ENCODE results near the gene SELENOK. TPM values are rescaled to one million over a fixed set of nuclear protein-coding genes. Genes with fewer than 3 reads are reported as not detected.
"Not testable (repeated sequence)": the region's sequence is repeated elsewhere in the genome, so short reads cannot be mapped to it uniquely, and the experiment has no call there.

Gene SELENOK
- total and polyA plus RNA-seq, 2 of the 13 experiments (the other 11 are each of a cell fraction or from before 2014, with no cell fraction given): 67.0 to 81.0 TPM

DNA sequence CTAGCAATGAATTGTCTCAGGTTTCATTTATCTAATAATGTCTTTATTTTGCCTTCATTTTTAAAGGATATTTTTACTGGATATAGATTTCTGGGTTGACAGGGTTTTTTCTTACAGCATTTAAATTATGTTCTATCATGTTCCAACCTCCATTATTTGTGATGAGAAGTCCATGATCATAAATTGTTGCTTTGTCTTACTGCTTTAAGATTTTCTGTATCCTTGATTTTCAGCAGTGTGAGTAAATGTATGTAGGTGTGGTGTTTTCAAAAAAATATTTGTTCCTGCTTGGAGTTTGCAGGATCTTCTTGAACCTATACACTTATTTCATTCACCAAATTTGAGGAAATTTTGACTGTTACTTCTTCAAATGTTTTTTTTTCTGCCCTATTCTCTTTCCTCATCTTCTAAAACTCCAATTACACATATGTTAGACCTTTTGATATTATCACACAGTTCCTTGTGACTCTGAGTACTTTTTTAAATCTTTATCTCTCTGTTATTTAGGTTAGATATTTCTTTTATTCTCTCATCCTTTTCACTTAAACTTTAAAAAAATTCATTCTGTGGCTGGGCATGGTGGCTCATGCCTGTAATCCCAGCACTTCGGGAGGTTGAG, 43.7 kb upstream of the SELENOK start:
- Histone ChIP-seq H3K79me2 (ENCODE audit: insufficient read depth, low read length) (no peaks in the 10 kb centered on the region), H3K27ac (ENCODE audit: extremely low read length, insufficient read depth, low read length) (no peak overlapping the region), H3K9me3 (ENCODE audit: low read length) (peaks cover 9% of the 10 kb centered on the region), H3K4me3 (replicated peaks in 1 of 3; ENCODE audit: insufficient read depth in 1 of 3, low read depth in 2 of 3, low read length in 3 of 3) (no peak overlapping the region), H3K4me2 (ENCODE audit: low read depth, low read length) (no peak overlapping the region), H3K4me1 (ENCODE audit: insufficient read depth, low read length) (no peaks in the 10 kb centered on the region), H4K20me1 (ENCODE audit: insufficient read depth, low read length) (no peaks in the 10 kb centered on the region), H2AFZ (ENCODE audit: low read length) (no peak overlapping the region), H3K36me3 (replicated peaks in 1 of 2; ENCODE audit: control insufficient read depth in 1 of 2, insufficient read depth in 2 of 2, low read length in 2 of 2) (no peaks in the 10 kb centered on the region), H3K9ac (ENCODE audit: insufficient read depth, low read depth, low read length) (no peak overlapping the region), H3K27me3 (ENCODE audit: control insufficient read depth in 1 of 2, insufficient read depth in 2 of 2, low read length in 2 of 2) (no peaks in the 10 kb centered on the region; a peak in 1 of 5 replicates)
- FAIRE-seq (no peak), ATAC-seq (no peak), DNase-seq (ENCODE audit: low spot score) (no peak)
- TF ChIP-seq ZNF343 (CRISPR knock-in tag; IDR thresholded peaks at IDR 0.05) (no peak), ZNF138 (CRISPR knock-in tag; IDR thresholded peaks at IDR 0.05; ENCODE audit: low read depth) (no peak), ZBTB21 (CRISPR knock-in tag; IDR thresholded peaks at IDR 0.05) (no peak), ZNF143 (CRISPR knock-in tag; IDR thresholded peaks at IDR 0.05) (no peak), JUNB (CRISPR knock-in tag; IDR thresholded peaks at IDR 0.05; ENCODE audit: borderline replicate concordance) (no peak)
- CTCF ChIA-PET (ENCODE audit: low intra/inter-chr PET ratio, low total read pairs): no interaction called here
- WGBS (ENCODE audit: low lambda C conversion rate): 3% methylated on average over 1 of the region's 1 CpG
- POLR2A ChIA-PET: no interaction called here
- BruUV-seq (replicated peaks): no TSS peak
- intact Hi-C loops (cut with micrococcal nuclease; ENCODE audit: unreplicated experiment): loop anchor here (5.0 kb wide), 1 partner anchor 492 kb away; no protein-coding TSS in a partner anchor
- in situ Hi-C loops (cut with HindIII; ENCODE audit: extremely low pct_ligation_motif_present, low pct_unique_long_range_greater_than_20kb): loop anchor here (10.0 kb wide), 1 partner anchor 439 kb away; no protein-coding TSS in a partner anchor

DNA sequence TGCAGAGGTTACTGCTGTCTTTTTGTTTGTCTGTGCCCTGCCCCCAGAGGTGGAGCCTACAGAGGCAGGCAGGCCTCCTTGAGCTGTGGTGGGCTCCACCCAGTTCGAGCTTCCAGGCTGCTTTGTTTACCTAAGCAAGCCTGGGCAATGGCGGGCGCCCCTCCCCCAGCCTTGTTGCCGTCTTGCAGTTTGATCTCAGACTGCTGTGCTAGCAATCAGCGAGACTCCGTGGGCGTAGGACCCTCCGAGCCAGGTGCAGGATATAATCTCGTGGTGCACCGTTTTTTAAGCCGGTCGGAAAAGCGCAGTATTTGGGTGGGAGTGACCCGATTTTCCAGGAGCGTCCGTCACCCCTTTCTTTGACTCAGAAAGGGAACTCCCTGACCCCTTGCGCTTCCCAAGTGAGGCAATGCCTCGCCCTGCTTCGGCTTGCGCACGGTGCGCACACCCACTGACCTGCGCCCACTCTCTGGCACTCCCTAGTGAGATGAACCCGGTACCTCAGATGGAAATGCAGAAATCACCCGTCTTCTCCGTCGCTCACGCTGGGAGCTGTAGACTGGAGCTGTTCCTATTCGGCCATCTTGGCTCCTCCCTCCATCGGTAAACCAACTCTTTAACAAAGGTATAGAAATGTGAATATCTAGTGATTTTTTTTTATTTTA, 35.7 kb upstream of the SELENOK start:
- BruUV-seq (replicated peaks); H3K4me2 ChIP-seq (ENCODE audit: low read depth, low read length); intact Hi-C loops (cut with micrococcal nuclease; ENCODE audit: unreplicated experiment); CTCF ChIA-PET (ENCODE audit: low intra/inter-chr PET ratio, low total read pairs); ATAC-seq; H3K79me2 ChIP-seq (ENCODE audit: insufficient read depth, low read length); H3K27me3 ChIP-seq (ENCODE audit: control insufficient read depth in 1 of 2, insufficient read depth in 2 of 2, low read length in 2 of 2); H3K9ac ChIP-seq (ENCODE audit: insufficient read depth, low read depth, low read length); H4K20me1 ChIP-seq (ENCODE audit: insufficient read depth, low read length); H3K4me3 ChIP-seq (replicated peaks in 1 of 3; ENCODE audit: insufficient read depth in 1 of 3, low read depth in 2 of 3, low read length in 3 of 3); POLR2A ChIA-PET; H3K9me3 ChIP-seq (ENCODE audit: low read length); H3K4me1 ChIP-seq (ENCODE audit: insufficient read depth, low read length); H3K36me3 ChIP-seq (replicated peaks in 1 of 2; ENCODE audit: control insufficient read depth in 1 of 2, insufficient read depth in 2 of 2, low read length in 2 of 2); in situ Hi-C loops (cut with HindIII; ENCODE audit: extremely low pct_ligation_motif_present, low pct_unique_long_range_greater_than_20kb); FAIRE-seq; H2AFZ ChIP-seq (ENCODE audit: low read length); H3K27ac ChIP-seq (ENCODE audit: extremely low read length, insufficient read depth, low read length); DNase-seq (ENCODE audit: low spot score); TF ChIP-seq FOXA1 (IDR thresholded peaks at IDR 0.05): not testable (repeated sequence)
- 54% methylated on average over 13 of the region's 30 CpGs for WGBS (ENCODE audit: low lambda C conversion rate)
- TF ChIP-seq FOXA1 (CRISPR knock-in tag; IDR thresholded peaks at IDR 0.05): 0 out of 2 replicates have a peak, but pooled peaks have one; percentile 7
- TF ChIP-seq, protein P1, sequence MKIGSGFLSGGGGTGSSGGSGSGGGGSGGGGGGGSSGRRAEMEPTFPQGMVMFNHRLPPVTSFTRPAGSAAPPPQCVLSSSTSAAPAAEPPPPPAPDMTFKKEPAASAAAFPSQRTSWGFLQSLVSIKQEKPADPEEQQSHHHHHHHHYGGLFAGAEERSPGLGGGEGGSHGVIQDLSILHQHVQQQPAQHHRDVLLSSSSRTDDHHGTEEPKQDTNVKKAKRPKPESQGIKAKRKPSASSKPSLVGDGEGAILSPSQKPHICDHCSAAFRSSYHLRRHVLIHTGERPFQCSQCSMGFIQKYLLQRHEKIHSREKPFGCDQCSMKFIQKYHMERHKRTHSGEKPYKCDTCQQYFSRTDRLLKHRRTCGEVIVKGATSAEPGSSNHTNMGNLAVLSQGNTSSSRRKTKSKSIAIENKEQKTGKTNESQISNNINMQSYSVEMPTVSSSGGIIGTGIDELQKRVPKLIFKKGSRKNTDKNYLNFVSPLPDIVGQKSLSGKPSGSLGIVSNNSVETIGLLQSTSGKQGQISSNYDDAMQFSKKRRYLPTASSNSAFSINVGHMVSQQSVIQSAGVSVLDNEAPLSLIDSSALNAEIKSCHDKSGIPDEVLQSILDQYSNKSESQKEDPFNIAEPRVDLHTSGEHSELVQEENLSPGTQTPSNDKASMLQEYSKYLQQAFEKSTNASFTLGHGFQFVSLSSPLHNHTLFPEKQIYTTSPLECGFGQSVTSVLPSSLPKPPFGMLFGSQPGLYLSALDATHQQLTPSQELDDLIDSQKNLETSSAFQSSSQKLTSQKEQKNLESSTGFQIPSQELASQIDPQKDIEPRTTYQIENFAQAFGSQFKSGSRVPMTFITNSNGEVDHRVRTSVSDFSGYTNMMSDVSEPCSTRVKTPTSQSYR (CRISPR knock-in tag; IDR thresholded peaks at IDR 0.05; ENCODE audit: borderline replicate concordance): peak; percentile 58; the same call in 1 of the 2 replicates
